Measurements from ENCODE around the gene BUD31. TPM values are rescaled to one million over a fixed set of nuclear protein-coding genes. Genes with fewer than 3 reads are reported as not detected.

Gene BUD31
- total RNA-seq, 1 donor from 2014 or later, result 176 TPM

- FAIRE-seq, result no peak
- H3K9me3 Mint-ChIP-seq (ENCODE audit: unreplicated experiment), result no peaks in the 10 kb centered on the region
- no peaks in the 10 kb centered on the region for H3K27me3 Mint-ChIP-seq (ENCODE audit: low read depth, unreplicated experiment)
- Histone ChIP-seq H3K27ac (ENCODE audit: low read depth, low read length) (no peak overlapping the region), H3K4me2 (ENCODE audit: low read length) (no peak overlapping the region), H3K9ac (ENCODE audit: low read length) (no peak overlapping the region), H3K79me2 (ENCODE audit: insufficient read depth, low read length) (peaks cover 59% of the 10 kb centered on the region), H3K9me3 (ENCODE audit: insufficient read depth, low read depth, low read length) (no peaks in the 10 kb centered on the region), H2AFZ (ENCODE audit: low read depth, low read length) (no peak overlapping the region), H4K20me1 (ENCODE audit: insufficient read depth, low read length) (peaks cover 79% of the 10 kb centered on the region), H3K4me3 (ENCODE audit: insufficient read depth, low read depth, low read length) (no peak overlapping the region), H3K4me1 (ENCODE audit: insufficient read depth, low read length) (peaks cover 21% of the 10 kb centered on the region), H3K36me3 (ENCODE audit: insufficient read depth, low read length) (peaks cover 5% of the 10 kb centered on the region), H3K27me3 (ENCODE audit: insufficient read depth, low read length) (no peaks in the 10 kb centered on the region)
- no peak for DNase-seq (ENCODE audit: low read depth)
- H3K4me1 Mint-ChIP-seq (ENCODE audit: low read depth, unreplicated experiment), result peaks cover 17% of the 10 kb centered on the region
- no peak for TF ChIP-seq EZH2 (IDR thresholded peaks at IDR 0.05; ENCODE audit: insufficient read depth, low read length)
- no peak for TF ChIP-seq CTCF (IDR thresholded peaks at IDR 0.05; ENCODE audit: insufficient read depth, low read depth, low read length)
- H3K36me3 Mint-ChIP-seq (ENCODE audit: low read depth, unreplicated experiment), result peaks cover 9% of the 10 kb centered on the region
- no peak overlapping the region for H3K4me3 Mint-ChIP-seq (ENCODE audit: unreplicated experiment)
- no peak overlapping the region for H3K27ac Mint-ChIP-seq (ENCODE audit: unreplicated experiment)
Measured at GRCh38 chr7:99381664-99382075, 27.1 kb upstream of the BUD31 start.

GRCh38 chr7:99383203-99383602 lies 25.6 kb upstream of the BUD31 start:
- no peak overlapping the region for H3K4me3 ChIP-seq (ENCODE audit: insufficient read depth, low read depth, low read length)
- FAIRE-seq (no peak), DNase-seq (ENCODE audit: low read depth) (no peak)
- Mint-ChIP-seq H3K4me3 (ENCODE audit: unreplicated experiment) (no peak overlapping the region), H3K4me1 (ENCODE audit: low read depth, unreplicated experiment) (peaks cover 17% of the 10 kb centered on the region), H3K27me3 (ENCODE audit: low read depth, unreplicated experiment) (no peaks in the 10 kb centered on the region), H3K27ac (ENCODE audit: unreplicated experiment) (no peak overlapping the region), H3K9me3 (ENCODE audit: unreplicated experiment) (no peaks in the 10 kb centered on the region), H3K36me3 (ENCODE audit: low read depth, unreplicated experiment) (peaks cover 9% of the 10 kb centered on the region)
- H3K4me2 ChIP-seq (ENCODE audit: low read length), result no peak overlapping the region
- no peaks in the 10 kb centered on the region for H3K9me3 ChIP-seq (ENCODE audit: insufficient read depth, low read depth, low read length)
- H3K36me3 ChIP-seq (ENCODE audit: insufficient read depth, low read length), result peaks cover 7% of the 10 kb centered on the region
- H3K27me3 ChIP-seq (ENCODE audit: insufficient read depth, low read length), result no peaks in the 10 kb centered on the region
- H3K79me2 ChIP-seq (ENCODE audit: insufficient read depth, low read length), result peaks cover 51% of the 10 kb centered on the region
- no peak overlapping the region for H3K9ac ChIP-seq (ENCODE audit: low read length)
- H2AFZ ChIP-seq (ENCODE audit: low read depth, low read length), result no peak overlapping the region
- no peak for TF ChIP-seq EZH2 (IDR thresholded peaks at IDR 0.05; ENCODE audit: insufficient read depth, low read length)
- TF ChIP-seq CTCF (IDR thresholded peaks at IDR 0.05; ENCODE audit: insufficient read depth, low read depth, low read length), result no peak
- H4K20me1 ChIP-seq (ENCODE audit: insufficient read depth, low read length), result peaks cover 71% of the 10 kb centered on the region
- peaks cover 21% of the 10 kb centered on the region for H3K4me1 ChIP-seq (ENCODE audit: insufficient read depth, low read length)
- no peak overlapping the region for H3K27ac ChIP-seq (ENCODE audit: low read depth, low read length)

GRCh38 chr7:99383791-99384370 lies 24.9 kb upstream of the BUD31 start:
- FAIRE-seq (no peak), DNase-seq (ENCODE audit: low read depth) (no peak)
- Mint-ChIP-seq H3K4me3 (ENCODE audit: unreplicated experiment) (no peak overlapping the region), H3K4me1 (ENCODE audit: low read depth, unreplicated experiment) (peaks cover 17% of the 10 kb centered on the region), H3K36me3 (ENCODE audit: low read depth, unreplicated experiment) (peaks cover 9% of the 10 kb centered on the region), H3K9me3 (ENCODE audit: unreplicated experiment) (no peaks in the 10 kb centered on the region), H3K27me3 (ENCODE audit: low read depth, unreplicated experiment) (no peaks in the 10 kb centered on the region), H3K27ac (ENCODE audit: unreplicated experiment) (no peak overlapping the region)
- peaks cover 9% of the 10 kb centered on the region for H3K36me3 ChIP-seq (ENCODE audit: insufficient read depth, low read length)
- H3K4me3 ChIP-seq (ENCODE audit: insufficient read depth, low read depth, low read length), result no peak overlapping the region
- H3K9ac ChIP-seq (ENCODE audit: low read length), result no peak overlapping the region
- no peak overlapping the region for H2AFZ ChIP-seq (ENCODE audit: low read depth, low read length)
- no peak overlapping the region for H3K4me2 ChIP-seq (ENCODE audit: low read length)
- H4K20me1 ChIP-seq (ENCODE audit: insufficient read depth, low read length), result peaks cover 70% of the 10 kb centered on the region
- H3K4me1 ChIP-seq (ENCODE audit: insufficient read depth, low read length), result peaks cover 20% of the 10 kb centered on the region
- TF ChIP-seq EZH2 (IDR thresholded peaks at IDR 0.05; ENCODE audit: insufficient read depth, low read length) (no peak), CTCF (IDR thresholded peaks at IDR 0.05; ENCODE audit: insufficient read depth, low read depth, low read length) (no peak)
- H3K27me3 ChIP-seq (ENCODE audit: insufficient read depth, low read length), result no peaks in the 10 kb centered on the region
- no peaks in the 10 kb centered on the region for H3K9me3 ChIP-seq (ENCODE audit: insufficient read depth, low read depth, low read length)
- no peak overlapping the region for H3K27ac ChIP-seq (ENCODE audit: low read depth, low read length)
- H3K79me2 ChIP-seq (ENCODE audit: insufficient read depth, low read length), result peaks cover 51% of the 10 kb centered on the region

Data from astrocyte (in vitro differentiated cells and primary cell).